ENCODE results near the gene NOL4L. TPM values are rescaled to one million over a fixed set of nuclear protein-coding genes. Genes with fewer than 3 reads are reported as not detected.

Gene NOL4L
- total and polyA plus RNA-seq, 7 donors = 0.61 to 2.7 (median 1.3) TPM

DNA sequence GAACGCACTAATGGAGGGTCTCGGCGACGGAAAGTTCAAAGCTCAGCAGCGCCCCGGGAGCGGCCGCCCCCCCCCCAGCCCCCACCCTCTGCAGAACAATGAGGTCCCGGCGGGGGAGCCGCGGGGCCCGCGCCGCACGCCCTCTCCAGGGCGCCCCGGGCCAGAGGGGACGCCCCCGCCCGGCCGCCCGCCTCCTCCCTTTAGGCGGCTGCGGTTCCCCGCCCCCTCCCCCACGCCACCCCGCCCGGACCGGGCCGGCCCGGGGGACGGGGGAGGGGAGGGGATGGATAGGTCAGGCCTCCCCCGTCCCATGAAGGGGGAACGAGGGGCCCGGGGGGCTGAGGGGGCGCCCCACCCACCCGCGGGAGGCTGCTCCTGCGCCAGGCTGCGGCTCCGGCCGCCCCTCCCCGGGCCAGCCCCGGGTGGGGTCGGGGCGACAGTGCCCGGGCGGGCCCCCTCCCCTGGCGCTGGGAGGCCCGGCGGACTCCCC, 1.5 kb downstream of the NOL4L start:
- intact Hi-C loops (cut with DNase I) = no loop called here
- H3K36me3 ChIP-seq (ENCODE audit: insufficient read depth in 1 of 2, low read depth in 1 of 2) = no peaks in the 10 kb centered on the region
- H3K27me3 ChIP-seq (ENCODE audit: insufficient read depth in 3 of 3, low read length in 2 of 3) = peaks cover 0 to 29% (median 13%) of the 10 kb centered on the region in 3 donors
- no peaks in the 10 kb centered on the region for H3K4me1 ChIP-seq
- WGBS, 3 donors = 0 to 2% (median 0%) methylated on average over 4 to 47 of the region's 52 CpGs
- TF ChIP-seq, protein P1, sequence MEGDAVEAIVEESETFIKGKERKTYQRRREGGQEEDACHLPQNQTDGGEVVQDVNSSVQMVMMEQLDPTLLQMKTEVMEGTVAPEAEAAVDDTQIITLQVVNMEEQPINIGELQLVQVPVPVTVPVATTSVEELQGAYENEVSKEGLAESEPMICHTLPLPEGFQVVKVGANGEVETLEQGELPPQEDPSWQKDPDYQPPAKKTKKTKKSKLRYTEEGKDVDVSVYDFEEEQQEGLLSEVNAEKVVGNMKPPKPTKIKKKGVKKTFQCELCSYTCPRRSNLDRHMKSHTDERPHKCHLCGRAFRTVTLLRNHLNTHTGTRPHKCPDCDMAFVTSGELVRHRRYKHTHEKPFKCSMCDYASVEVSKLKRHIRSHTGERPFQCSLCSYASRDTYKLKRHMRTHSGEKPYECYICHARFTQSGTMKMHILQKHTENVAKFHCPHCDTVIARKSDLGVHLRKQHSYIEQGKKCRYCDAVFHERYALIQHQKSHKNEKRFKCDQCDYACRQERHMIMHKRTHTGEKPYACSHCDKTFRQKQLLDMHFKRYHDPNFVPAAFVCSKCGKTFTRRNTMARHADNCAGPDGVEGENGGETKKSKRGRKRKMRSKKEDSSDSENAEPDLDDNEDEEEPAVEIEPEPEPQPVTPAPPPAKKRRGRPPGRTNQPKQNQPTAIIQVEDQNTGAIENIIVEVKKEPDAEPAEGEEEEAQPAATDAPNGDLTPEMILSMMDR (IDR thresholded peaks at IDR 0.05) = no peak
- H3K9me3 ChIP-seq = no peaks in the 10 kb centered on the region
- DNase-seq = no peak
- peak overlapping the region; percentile 69 for H3K4me3 ChIP-seq
- peak in 2 of 4 donors; percentile 17 to 19 for ATAC-seq
- H3K27ac ChIP-seq = no peak overlapping the region

DNA sequence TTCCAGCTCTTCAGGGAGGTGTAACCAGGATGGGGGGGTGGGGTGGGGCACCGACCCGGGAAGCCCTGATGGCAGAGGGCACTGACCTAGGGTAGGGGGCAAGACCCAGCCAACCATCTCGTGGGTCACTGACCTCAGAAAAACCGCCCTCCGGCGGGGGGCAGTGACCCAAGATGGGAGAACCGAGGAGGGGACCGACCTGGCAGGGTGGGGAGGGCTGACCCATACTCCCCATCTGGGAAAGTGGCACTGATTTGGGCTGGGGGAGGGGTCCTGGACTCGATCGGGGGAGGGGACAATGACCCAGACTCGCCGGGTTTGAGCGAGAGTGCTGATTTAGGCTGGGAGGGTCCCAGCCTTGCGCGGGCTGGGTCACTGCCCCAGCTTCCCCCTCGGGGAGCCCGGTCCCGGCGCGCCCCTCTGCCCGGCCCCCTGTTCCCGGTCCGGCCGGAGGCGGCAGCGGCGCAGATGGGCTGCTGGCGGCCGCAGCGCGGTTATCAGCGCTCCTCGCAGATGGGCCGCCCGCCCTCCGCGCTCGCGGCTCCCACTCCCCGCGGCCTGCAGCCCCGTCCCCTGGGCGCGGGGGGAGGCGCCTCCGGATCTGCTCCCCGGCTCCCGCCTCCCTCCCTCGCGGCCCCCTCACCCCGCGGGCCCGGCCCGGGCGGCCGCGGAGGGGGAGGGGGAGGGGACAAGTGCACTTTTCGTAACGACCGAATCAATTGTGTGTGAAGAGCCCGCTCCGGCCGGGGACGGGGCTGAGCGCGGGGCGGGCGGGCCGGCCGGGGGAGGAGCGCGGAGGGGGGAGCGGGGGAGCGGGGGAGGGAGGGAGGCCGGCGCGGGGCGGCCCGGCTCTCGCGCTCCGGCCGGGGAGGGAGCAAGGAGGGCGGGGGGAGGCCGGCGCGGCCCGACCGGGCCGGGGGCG, 2.2 kb downstream of the NOL4L start:
- Histone ChIP-seq H3K27me3 (ENCODE audit: insufficient read depth in 3 of 3, low read length in 2 of 3) (peaks cover 0 to 29% (median 13%) of the 10 kb centered on the region in 3 donors), H3K9me3 (no peaks in the 10 kb centered on the region), H3K4me3 (peak overlapping the region; percentile 69), H3K36me3 (ENCODE audit: insufficient read depth in 1 of 2, low read depth in 1 of 2) (no peaks in the 10 kb centered on the region), H3K4me1 (no peaks in the 10 kb centered on the region), H3K27ac (no peak overlapping the region)
- DNase-seq = no peak
- TF ChIP-seq, protein P1 (IDR thresholded peaks at IDR 0.05) = no peak
- peak in 2 of 4 donors; percentile 25 to 44 for ATAC-seq
- 7 to 21% (median 14%) methylated on average over 22 to 84 of the region's 91 CpGs for WGBS, 3 donors
- intact Hi-C loops (cut with DNase I) = no loop called here

DNA sequence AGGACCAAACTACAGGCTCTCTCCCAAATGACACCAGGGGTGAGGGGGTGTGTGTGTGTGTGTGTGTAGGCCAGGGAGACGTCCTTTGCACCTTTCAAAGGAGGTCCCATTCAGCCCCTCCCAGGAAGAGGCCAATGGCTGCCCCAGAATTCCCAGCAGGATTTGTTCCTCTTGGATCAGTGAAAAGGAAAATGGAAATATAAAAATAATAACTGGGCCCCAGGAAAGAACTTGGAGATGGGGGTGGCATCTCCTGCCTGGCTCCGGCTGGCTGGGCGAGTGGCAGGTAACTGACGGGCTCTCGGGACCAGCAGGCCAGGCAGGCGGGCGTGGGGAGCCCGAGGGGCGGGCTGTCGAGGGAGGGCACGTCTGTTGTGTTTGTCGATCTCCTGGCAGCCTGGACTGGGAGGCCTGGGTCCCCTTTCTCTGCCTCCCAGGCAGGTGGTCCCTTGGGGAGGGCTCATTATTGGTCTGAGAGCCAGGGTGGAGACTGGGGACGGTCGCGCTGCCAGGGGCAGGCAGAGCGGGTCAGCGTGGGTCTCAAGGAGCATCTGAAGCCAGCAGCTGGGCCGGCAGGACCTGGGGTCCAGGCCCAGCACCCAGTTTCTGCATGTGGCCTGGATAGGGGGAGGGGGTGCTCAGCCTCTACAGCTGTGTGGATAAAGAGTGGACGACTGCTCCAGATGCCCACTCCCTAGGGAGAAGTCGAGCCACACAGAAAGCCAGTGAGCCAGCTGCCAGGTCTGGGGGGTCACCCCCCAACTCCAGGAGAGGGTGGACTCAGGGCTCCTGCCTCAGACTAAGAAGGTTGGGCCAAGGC, 3.1 kb downstream of the NOL4L start:
- Histone ChIP-seq H3K4me1 (no peaks in the 10 kb centered on the region), H3K27ac (no peak overlapping the region), H3K4me3 (no peak overlapping the region), H3K27me3 (ENCODE audit: insufficient read depth in 3 of 3, low read length in 2 of 3) (peaks cover 0 to 25% (median 13%) of the 10 kb centered on the region in 3 donors), H3K9me3 (no peaks in the 10 kb centered on the region), H3K36me3 (ENCODE audit: insufficient read depth in 1 of 2, low read depth in 1 of 2) (no peaks in the 10 kb centered on the region)
- TF ChIP-seq, protein P1 (IDR thresholded peaks at IDR 0.05) = no peak
- no peak for ATAC-seq
- no peak for DNase-seq
- intact Hi-C loops (cut with DNase I) = no loop called here
- WGBS, 3 donors = 82 to 90% (median 84%) methylated on average over 19 to 20 of the region's 20 CpGs

DNA sequence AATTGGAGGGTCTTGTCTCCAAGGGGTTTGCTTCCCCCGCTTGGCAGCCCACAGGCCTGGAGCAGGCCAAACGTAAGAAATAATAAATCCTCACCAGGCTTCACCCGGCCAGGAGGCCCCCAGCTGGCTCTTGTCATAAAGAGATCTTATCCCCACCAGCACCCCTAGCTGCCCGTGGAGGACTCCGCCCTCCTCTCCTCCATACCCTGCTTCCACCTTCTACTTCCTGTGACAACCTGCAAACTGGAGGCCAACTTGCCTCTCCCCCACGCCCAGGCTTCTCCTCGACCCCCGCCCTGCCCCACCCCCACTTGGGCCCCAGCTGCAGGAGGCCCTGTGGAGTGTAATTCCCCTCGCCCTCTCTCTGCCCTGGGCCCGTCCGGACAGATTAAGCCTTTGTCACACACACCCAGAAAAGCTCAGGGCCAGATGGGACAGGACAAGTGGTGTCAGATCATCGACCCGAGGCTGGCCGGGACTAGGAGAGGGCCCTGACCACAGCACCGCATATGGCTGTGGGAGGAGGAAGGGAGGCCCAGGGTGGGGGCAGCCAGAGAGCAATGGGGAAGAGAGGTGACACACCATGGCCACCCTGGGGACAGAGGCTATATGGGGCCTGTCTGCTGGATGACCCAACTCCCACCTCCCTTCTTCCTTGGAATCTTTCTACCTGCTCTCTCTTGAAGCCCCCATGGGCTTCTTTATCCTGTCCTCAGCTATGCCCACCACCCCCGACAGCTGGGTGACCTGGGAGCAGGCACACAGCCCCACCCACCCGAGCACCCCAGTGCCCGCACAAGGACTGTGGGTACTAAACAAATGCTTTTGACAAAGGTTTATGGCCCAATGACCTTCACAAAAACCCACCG, 3.9 kb downstream of the NOL4L start:
- DNase-seq (no peak), ATAC-seq (peak in 1 of 4 donors; percentile 31)
- no peaks in the 10 kb centered on the region for H3K9me3 ChIP-seq
- intact Hi-C loops (cut with DNase I) = no loop called here
- 65 to 68% (median 66%) methylated on average over 19 of the region's 19 CpGs for WGBS, 3 donors
- H3K36me3 ChIP-seq (ENCODE audit: insufficient read depth in 1 of 2, low read depth in 1 of 2) = no peaks in the 10 kb centered on the region
- H3K4me1 ChIP-seq = no peaks in the 10 kb centered on the region
- TF ChIP-seq, protein P1 (IDR thresholded peaks at IDR 0.05) = no peak
- peaks cover 0 to 19% (median 9%) of the 10 kb centered on the region in 3 donors for H3K27me3 ChIP-seq (ENCODE audit: insufficient read depth in 3 of 3, low read length in 2 of 3)
- H3K27ac ChIP-seq = no peak overlapping the region
- H3K4me3 ChIP-seq = no peak overlapping the region
